Nephron progenitor cell (in vitro differentiated cells): ENCODE measurements around the gene SMIM38.
A peak's percentile ranks its signal among the peaks of the same experiment; 100 is the strongest.

Experiments used
- DNase-seq: peaks from one replicate; pipeline ENCODE4 v3.0.0; 2021
- H3K27ac Mint-ChIP-seq: 2 replicates; pipeline ENCODE4 v1.8.0; 2021; ENCODE audit warnings: mild to moderate bottlenecking, moderate library complexity, mixed read lengths
- H3K27me3 Mint-ChIP-seq: 2 replicates; pipeline ENCODE4 v1.8.0; 2021; ENCODE audit warnings: mild to moderate bottlenecking, low read depth, mixed read lengths; ENCODE audit not compliant: poor library complexity
- H3K36me3 Mint-ChIP-seq: 2 replicates; pipeline ENCODE4 v1.8.0; 2021; ENCODE audit warnings: low read depth, mixed read lengths
- H3K4me1 Mint-ChIP-seq: 2 replicates; pipeline ENCODE4 v1.8.0; 2021; ENCODE audit warnings: mixed read lengths
- H3K4me3 Mint-ChIP-seq: 2 replicates; pipeline ENCODE4 v1.8.0; 2021; ENCODE audit warnings: mild to moderate bottlenecking, moderate library complexity, mixed read lengths
- H3K9me3 Mint-ChIP-seq: 2 replicates; pipeline ENCODE4 v1.8.0; 2021; ENCODE audit warnings: mild to moderate bottlenecking, moderate library complexity, mixed read lengths
- TF ChIP-seq, protein P1 (sequence below): fragments of 200-600 bp; sonication (generic); IDR thresholded peaks from 2 replicates; pipeline ENCODE4 v1.5.0; 2021; ENCODE audit warnings: antibody characterized with exemption

Gene SMIM38

DNA sequence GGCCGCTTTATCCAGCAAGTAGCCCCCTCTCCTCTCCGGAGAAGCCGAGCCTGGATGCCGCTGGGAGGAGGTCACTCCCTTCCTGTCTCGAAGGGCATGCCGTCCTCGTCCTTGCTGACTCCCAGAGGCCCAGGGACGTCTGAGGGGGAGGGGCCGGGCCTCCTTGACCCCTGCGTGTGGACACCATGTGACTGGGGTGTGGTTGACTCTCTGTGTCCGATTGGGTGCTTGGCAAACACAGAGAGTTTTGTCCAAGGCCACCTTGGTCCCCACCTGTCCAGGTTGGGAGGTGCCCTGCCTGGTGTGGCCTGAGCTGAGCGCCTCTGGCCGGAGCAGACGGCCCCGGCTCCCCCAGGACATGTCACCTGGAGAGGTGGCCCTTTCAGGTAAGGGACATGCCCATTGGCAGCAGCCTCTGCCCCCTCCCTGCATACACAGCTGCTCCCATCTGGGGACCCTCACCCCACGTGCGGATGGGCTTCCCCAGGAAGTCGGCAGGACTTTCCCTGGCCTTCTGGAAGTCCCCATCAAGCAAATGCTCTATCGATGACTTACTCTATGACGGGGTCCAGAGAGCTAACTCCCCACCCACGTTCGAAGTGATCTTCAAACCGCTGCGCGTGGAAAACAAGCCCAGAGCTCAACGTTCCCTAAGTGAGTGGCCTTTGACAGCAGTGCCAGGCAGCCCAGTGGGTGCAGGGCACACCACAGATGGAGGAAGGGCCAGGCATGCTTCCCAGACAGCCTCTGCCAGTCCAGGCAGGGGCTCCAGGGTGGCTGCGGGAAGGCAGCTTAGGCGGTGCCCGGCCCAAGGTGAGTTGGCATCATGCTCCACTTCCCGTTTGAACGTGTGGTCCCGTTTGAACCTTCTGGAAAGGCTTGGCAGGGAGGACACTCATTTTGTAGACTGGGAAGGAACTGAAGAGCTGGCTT lies at the start of gene SMIM38:
Gene SMIM38 (plus strand): TSS at position 634 of the 933 bp plus-strand sequence. CDS start 1,912 bp downstream, outside the sequence.
- Mint-ChIP-seq H3K4me3 (no peak within 1 kb of the TSS), H3K9me3 (peaks cover 5% of the 10 kb centered on the region), H3K27ac (peak within 1 kb of the TSS; percentile 61), H3K36me3 (peaks cover 5% of the 10 kb centered on the region), H3K4me1 (peaks cover 57% of the 10 kb centered on the region), H3K27me3 (peaks cover 20% of the 10 kb centered on the region)
- DNase-seq, result no peak
- TF ChIP-seq, protein P1, sequence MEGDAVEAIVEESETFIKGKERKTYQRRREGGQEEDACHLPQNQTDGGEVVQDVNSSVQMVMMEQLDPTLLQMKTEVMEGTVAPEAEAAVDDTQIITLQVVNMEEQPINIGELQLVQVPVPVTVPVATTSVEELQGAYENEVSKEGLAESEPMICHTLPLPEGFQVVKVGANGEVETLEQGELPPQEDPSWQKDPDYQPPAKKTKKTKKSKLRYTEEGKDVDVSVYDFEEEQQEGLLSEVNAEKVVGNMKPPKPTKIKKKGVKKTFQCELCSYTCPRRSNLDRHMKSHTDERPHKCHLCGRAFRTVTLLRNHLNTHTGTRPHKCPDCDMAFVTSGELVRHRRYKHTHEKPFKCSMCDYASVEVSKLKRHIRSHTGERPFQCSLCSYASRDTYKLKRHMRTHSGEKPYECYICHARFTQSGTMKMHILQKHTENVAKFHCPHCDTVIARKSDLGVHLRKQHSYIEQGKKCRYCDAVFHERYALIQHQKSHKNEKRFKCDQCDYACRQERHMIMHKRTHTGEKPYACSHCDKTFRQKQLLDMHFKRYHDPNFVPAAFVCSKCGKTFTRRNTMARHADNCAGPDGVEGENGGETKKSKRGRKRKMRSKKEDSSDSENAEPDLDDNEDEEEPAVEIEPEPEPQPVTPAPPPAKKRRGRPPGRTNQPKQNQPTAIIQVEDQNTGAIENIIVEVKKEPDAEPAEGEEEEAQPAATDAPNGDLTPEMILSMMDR, result no peak

DNA sequence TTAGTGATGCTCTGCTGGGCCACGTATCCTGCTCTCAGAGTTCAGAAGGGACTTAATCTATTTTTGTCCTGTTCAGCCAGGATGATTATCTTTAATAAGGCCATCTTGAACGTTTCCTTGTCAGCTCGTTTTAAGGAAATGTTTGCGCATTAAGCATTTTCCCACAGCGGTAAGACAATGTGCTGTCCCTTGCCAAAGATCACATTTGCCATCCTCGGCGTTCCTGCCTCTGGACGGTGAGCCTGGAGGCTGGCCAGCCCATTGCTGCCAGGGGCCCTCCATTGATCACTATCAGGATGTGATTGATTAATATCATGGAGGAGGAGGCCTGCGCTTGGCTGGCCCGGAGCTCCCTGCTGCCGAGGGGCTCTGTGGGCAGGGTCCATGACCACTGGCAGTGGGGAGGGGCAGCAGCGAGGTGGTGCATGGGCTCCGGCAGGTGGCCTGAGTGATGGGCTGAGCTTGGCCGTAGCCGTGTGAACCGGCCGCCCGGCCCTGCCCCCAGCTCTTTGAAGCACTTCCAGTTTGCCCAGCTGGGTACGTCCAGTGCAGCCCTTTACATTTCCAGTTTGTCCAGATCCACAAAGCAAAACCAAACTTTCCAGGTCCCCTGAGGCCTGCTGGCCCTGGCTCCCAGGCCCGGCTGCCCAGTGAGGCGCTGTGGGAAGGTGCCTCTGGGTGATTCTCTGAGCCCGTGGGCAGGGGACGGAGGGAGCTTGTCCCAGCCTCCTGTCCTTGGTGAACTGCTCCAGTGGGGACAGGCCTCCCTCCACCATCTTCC lies 49.5 kb upstream of the SMIM38 start:
- DNase-seq, result peak; percentile 38
- TF ChIP-seq, protein P1, result no peak
- peaks cover 11% of the 10 kb centered on the region for H3K4me1 Mint-ChIP-seq
- no peak overlapping the region for H3K27ac Mint-ChIP-seq
- H3K27me3 Mint-ChIP-seq, result peaks cover 22% of the 10 kb centered on the region
- peaks cover 28% of the 10 kb centered on the region for H3K36me3 Mint-ChIP-seq
- H3K9me3 Mint-ChIP-seq, result peaks cover 26% of the 10 kb centered on the region
- no peak overlapping the region for H3K4me3 Mint-ChIP-seq

DNA sequence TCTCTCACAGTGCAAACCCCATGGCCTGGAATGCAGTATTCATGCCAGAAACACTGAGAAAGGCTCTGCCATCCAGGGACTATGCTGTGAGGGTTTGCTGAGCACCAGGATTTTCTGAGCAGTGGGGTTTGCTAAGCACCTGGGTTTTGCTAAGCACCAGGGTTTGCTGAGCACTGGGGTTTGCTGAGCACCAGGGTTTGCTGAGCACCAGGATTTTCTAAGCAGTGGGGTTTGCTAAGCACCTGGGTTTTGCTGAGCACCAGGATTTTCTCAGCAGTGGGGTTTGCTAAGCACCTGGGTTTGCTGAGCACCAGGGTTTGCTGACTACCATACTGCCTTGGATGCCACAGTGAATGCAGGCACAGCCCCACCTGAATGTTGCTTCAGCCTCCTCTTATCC lies 48.3 kb upstream of the SMIM38 start:
- peaks cover 26% of the 10 kb centered on the region for H3K9me3 Mint-ChIP-seq
- peaks cover 22% of the 10 kb centered on the region for H3K27me3 Mint-ChIP-seq

GRCh38 chr11:69108030-69108429 lies 47.7 kb upstream of the SMIM38 start:
- no peak for DNase-seq
- H3K27ac Mint-ChIP-seq, result no peak overlapping the region
- H3K36me3 Mint-ChIP-seq, result peaks cover 28% of the 10 kb centered on the region
- peaks cover 18% of the 10 kb centered on the region for H3K27me3 Mint-ChIP-seq
- H3K4me3 Mint-ChIP-seq, result no peak overlapping the region
- peaks cover 26% of the 10 kb centered on the region for H3K9me3 Mint-ChIP-seq
- peaks cover 23% of the 10 kb centered on the region for H3K4me1 Mint-ChIP-seq
- TF ChIP-seq, protein P1, result no peak

More for the DNA sequence above, 48.3 kb upstream of the SMIM38 start:
- TF ChIP-seq, protein P1, result no peak
- Mint-ChIP-seq H3K36me3 (peaks cover 28% of the 10 kb centered on the region), H3K4me3 (no peak overlapping the region), H3K27ac (no peak overlapping the region), H3K4me1 (peaks cover 21% of the 10 kb centered on the region)
- no peak for DNase-seq

DNA sequence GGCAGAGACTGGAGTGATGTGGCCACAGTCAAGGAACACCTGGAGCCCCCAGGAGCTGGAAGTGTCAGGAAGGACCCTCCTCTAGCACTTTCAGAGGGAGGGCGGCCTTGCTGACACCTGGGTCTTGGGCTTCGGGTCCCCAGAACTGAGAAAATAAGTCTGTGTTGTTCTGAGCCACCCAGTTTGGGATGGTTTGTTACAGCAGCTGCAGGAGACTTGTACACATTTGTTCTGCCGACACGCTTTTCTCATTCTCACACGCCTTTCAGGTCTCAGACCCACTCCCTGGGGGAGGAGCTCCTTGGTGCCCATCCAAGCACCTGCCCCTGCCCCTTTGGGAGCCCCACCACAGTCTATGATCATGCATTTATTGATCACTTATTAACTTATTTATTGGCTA lies 47.2 kb upstream of the SMIM38 start:
- Mint-ChIP-seq H3K9me3 (peaks cover 26% of the 10 kb centered on the region), H3K4me1 (peaks cover 28% of the 10 kb centered on the region), H3K36me3 (peaks cover 28% of the 10 kb centered on the region), H3K4me3 (no peak overlapping the region), H3K27me3 (peaks cover 18% of the 10 kb centered on the region), H3K27ac (no peak overlapping the region)
- no peak for DNase-seq
- TF ChIP-seq, protein P1, result no peak
